H9 (cell line): ENCODE results near the gene CFAP77. TPM values are rescaled to one million over a fixed set of nuclear protein-coding genes. Genes with fewer than 3 reads are reported as not detected.

Source experiments
- DNase-seq: peaks from one replicate; pipeline ENCODE4 v3.0.0-alpha.2; 2017
- H2AFZ ChIP-seq: one replicate; pipeline ENCODE4 v1.6.1; 2013; ENCODE audit warnings: mild to moderate bottlenecking, low read length, control low read depth, moderate library complexity
- H2AK5ac ChIP-seq: 2 replicates; pipeline ENCODE4 v1.6.1; 2013; ENCODE audit warnings: low read length, control low read depth, mixed read lengths; ENCODE audit not compliant: insufficient read length
- H2BK120ac ChIP-seq: one replicate; pipeline ENCODE4 v1.6.1; 2013; ENCODE audit warnings: low read depth, mild to moderate bottlenecking, low read length, control low read depth, inconsistent platforms; ENCODE audit not compliant: poor library complexity, severe bottlenecking
- H2BK12ac ChIP-seq: 2 replicates; pipeline ENCODE4 v1.6.1; 2013; ENCODE audit warnings: low read length, control low read depth, mixed read lengths, low read depth; ENCODE audit not compliant: insufficient read length
- H2BK15ac ChIP-seq: 2 replicates; pipeline ENCODE4 v1.6.1; 2013; ENCODE audit warnings: low read depth, low read length, control low read depth
- H2BK20ac ChIP-seq: one replicate; pipeline ENCODE4 v1.6.1; 2013; ENCODE audit warnings: low read depth, mild to moderate bottlenecking, low read length, control low read depth, inconsistent platforms; ENCODE audit not compliant: poor library complexity, severe bottlenecking
- H2BK5ac ChIP-seq: 2 replicates; pipeline ENCODE4 v1.6.1; 2013; ENCODE audit warnings: low read length, control low read depth, mixed read lengths; ENCODE audit not compliant: insufficient read length
- H3K14ac ChIP-seq: 2 replicates; pipeline ENCODE4 v1.6.1; 2013; ENCODE audit warnings: low read length, control low read depth; ENCODE audit not compliant: insufficient read depth
- H3K18ac ChIP-seq: 2 replicates; pipeline ENCODE4 v1.6.1; 2013; ENCODE audit warnings: low read depth, mild to moderate bottlenecking, mixed read lengths, low read length, control low read depth; ENCODE audit not compliant: insufficient read length
- H3K23ac ChIP-seq: 2 replicates; pipeline ENCODE4 v1.6.1; 2013; ENCODE audit warnings: low read length, control low read depth, mixed read lengths, low read depth; ENCODE audit not compliant: insufficient read length
- H3K23me2 ChIP-seq: 2 replicates; pipeline ENCODE4 v1.6.1; 2013; ENCODE audit warnings: low read depth, mild to moderate bottlenecking, mixed read lengths, low read length, control low read depth; ENCODE audit not compliant: insufficient read length, poor library complexity, severe bottlenecking
- H3K27ac ChIP-seq: 2 replicates; pipeline ENCODE4 v1.5.1; 2013; ENCODE audit warnings: low read length, control low read depth, mixed read lengths, low read depth; ENCODE audit not compliant: insufficient read length
- H3K27me3 ChIP-seq: 2 replicates; pipeline ENCODE4 v1.6.1; 2013; ENCODE audit warnings: low read length, control low read depth, inconsistent platforms; ENCODE audit not compliant: insufficient read depth
- H3K4ac ChIP-seq: 2 replicates; pipeline ENCODE4 v1.6.1; 2013; ENCODE audit warnings: low read depth, mild to moderate bottlenecking, control low read depth, inconsistent platforms, low read length, moderate library complexity
- H3K4me1 ChIP-seq: 2 replicates; pipeline ENCODE4 v1.6.1; 2013; ENCODE audit warnings: low read length, control low read depth, inconsistent platforms; ENCODE audit not compliant: insufficient read depth
- H3K4me2 ChIP-seq: 2 replicates; pipeline ENCODE4 v1.6.1; 2013; ENCODE audit warnings: low read length, control low read depth, mixed read lengths; ENCODE audit not compliant: insufficient read length, insufficient read depth
- H3K56ac ChIP-seq: 2 replicates; pipeline ENCODE4 v1.6.1; 2013; ENCODE audit warnings: low read depth, mild to moderate bottlenecking, mixed read lengths, low read length, control low read depth; ENCODE audit not compliant: insufficient read length
- H3K79me1 ChIP-seq: 2 replicates; pipeline ENCODE4 v1.6.1; 2013; ENCODE audit warnings: low read depth, mild to moderate bottlenecking, moderate library complexity, low read length, control low read depth, inconsistent platforms; ENCODE audit not compliant: insufficient read depth, poor library complexity, severe bottlenecking
- H3K79me2 ChIP-seq: 2 replicates; pipeline ENCODE4 v1.6.1; 2013; ENCODE audit warnings: low read length, control low read depth, inconsistent platforms; ENCODE audit not compliant: insufficient read depth
- H3K9ac ChIP-seq: 2 replicates; pipeline ENCODE4 v1.6.1; 2013; ENCODE audit warnings: low read length, control low read depth, mixed read lengths; ENCODE audit not compliant: insufficient read length; ENCODE audit errors: extremely low read depth
- H3K9me3 ChIP-seq: one replicate; pipeline ENCODE4 v1.6.1; 2013; ENCODE audit warnings: low read depth, low read length, inconsistent platforms; ENCODE audit not compliant: control insufficient read depth
- H3T11ph ChIP-seq: one replicate; pipeline ENCODE4 v1.6.1; 2013; ENCODE audit warnings: mild to moderate bottlenecking, low read length, control low read depth, inconsistent platforms
- H4K20me1 ChIP-seq: one replicate; pipeline ENCODE4 v1.6.1; 2013; ENCODE audit not compliant: control insufficient read depth, insufficient read length, insufficient read depth
- H4K5ac ChIP-seq: 2 replicates; pipeline ENCODE4 v1.6.1; 2013; ENCODE audit warnings: low read depth, mild to moderate bottlenecking, mixed read lengths, low read length, control low read depth; ENCODE audit not compliant: insufficient read length
- H4K8ac ChIP-seq: replicated peaks from 2 replicates; pipeline ENCODE4 v1.6.1; 2013; ENCODE audit warnings: low read length, control low read depth, mixed read lengths, low read depth; ENCODE audit not compliant: insufficient read length
- H4K91ac ChIP-seq: 2 replicates; pipeline ENCODE4 v1.6.1; 2013; ENCODE audit warnings: low read depth, mild to moderate bottlenecking, moderate library complexity, mixed read lengths, low read length, control low read depth; ENCODE audit not compliant: insufficient read length
- H3K27ac Mint-ChIP-seq, 3 experiments: 2 replicates in 2 of 3; 3 replicates in 1 of 3; pipeline ENCODE4 v1.8.0; 2020 to 2021; ENCODE audit warnings: mixed read lengths in 3 of 3, mild to moderate bottlenecking in 1 of 3, moderate library complexity in 1 of 3
- H3K27me3 Mint-ChIP-seq: 2 replicates; pipeline ENCODE4 v1.8.0; 2021; ENCODE audit warnings: low read depth, mild to moderate bottlenecking, moderate library complexity, mixed read lengths
- H3K36me3 Mint-ChIP-seq, 3 experiments: 2 replicates in 2 of 3; 3 replicates in 1 of 3; pipeline ENCODE4 v1.8.0; 2020 to 2021; ENCODE audit warnings: low read depth in 3 of 3, mixed read lengths in 3 of 3; ENCODE audit not compliant: insufficient read depth in 1 of 3
- H3K4me1 Mint-ChIP-seq, 2 experiments: 2 replicates each; pipeline ENCODE4 v1.8.0; 2020; ENCODE audit warnings: mixed read lengths in 2 of 2
- H3K4me3 Mint-ChIP-seq, 2 experiments: 2 replicates in 1 of 2; 3 replicates in 1 of 2; pipeline ENCODE4 v1.8.0; 2020 to 2021; ENCODE audit warnings: mild to moderate bottlenecking in 2 of 2, mixed read lengths in 2 of 2, moderate library complexity in 1 of 2
- H3K9me3 Mint-ChIP-seq, 2 experiments: 2 replicates in 1 of 2; 3 replicates in 1 of 2; pipeline ENCODE4 v1.8.0; 2020; ENCODE audit warnings: mild to moderate bottlenecking in 2 of 2, mixed read lengths in 2 of 2, moderate library complexity in 1 of 2
- WGBS: extraction: QIAGEN DNeasy Blood & Tissue Kit; methylation state at CpG from one replicate; pipeline ENCODE4 v1.1.7; 2013; ENCODE audit warnings: missing lambda C conversion rate, low lambda C conversion rate, mixed read lengths; ENCODE audit not compliant: insufficient read length; ENCODE audit errors: extremely low coverage; 5-methylcytosine and 5-hydroxymethylcytosine counted together
- total RNA-seq: library from RNA; stranded (reverse); gene quantifications from 2 replicates; pipeline ENCODE4 v1.2.1, GENCODE V29; 2021
- TF ChIP-seq, protein P1 (sequence below): fragments of 200-600 bp; sonication (generic); conservative IDR thresholded peaks from 3 replicates; pipeline ENCODE4 v1.8.0; 2021; ENCODE audit warnings: antibody characterized with exemption, mild to moderate bottlenecking

CFAP77 gene
- total RNA-seq, 1 experiment from 2014 or later: 0.72 TPM

DNA sequence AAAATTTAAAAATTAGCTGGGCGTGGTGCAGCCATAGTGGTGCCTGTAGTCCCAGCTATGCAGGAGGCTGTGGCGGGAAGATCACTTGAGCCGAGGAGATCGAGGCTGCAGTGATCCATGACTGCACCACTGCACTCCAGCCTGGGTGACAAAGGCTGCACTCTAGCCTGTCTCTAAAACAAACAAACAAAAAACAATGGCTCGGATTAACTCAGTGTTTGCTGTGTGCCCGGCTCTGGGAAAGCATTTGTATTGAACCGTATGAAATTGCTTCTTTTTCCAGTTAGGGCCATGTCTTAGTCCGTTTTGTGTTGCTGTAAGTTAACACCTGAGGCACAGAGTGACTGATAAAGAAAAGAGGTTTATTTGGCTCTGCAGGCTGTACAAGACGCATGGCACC lies 62.6 kb downstream of the CFAP77 start:
- Mint-ChIP-seq H3K4me1 (peaks cover 6 to 23% of the 10 kb centered on the region in 2 experiments), H3K36me3 (no peaks in the 10 kb centered on the region), H3K27ac (no peak overlapping the region), H3K9me3 (no peaks in the 10 kb centered on the region), H3K27me3 (peaks cover 9% of the 10 kb centered on the region), H3K4me3 (no peak overlapping the region)
- Histone ChIP-seq H3K56ac (no peak overlapping the region), H3K23ac (no peak overlapping the region), H3K4ac (no peak overlapping the region), H3K4me2 (no peak overlapping the region), H4K20me1 (no peaks in the 10 kb centered on the region), H3K23me2 (no peaks in the 10 kb centered on the region), H3K79me2 (no peaks in the 10 kb centered on the region), H3K18ac (no peak overlapping the region), H2BK5ac (no peak overlapping the region), H3K27ac (no peak overlapping the region), H2AFZ (no peak overlapping the region), H3K4me1 (no peaks in the 10 kb centered on the region), H3K14ac (no peak overlapping the region), H3K9ac (no peak overlapping the region), H2BK120ac (no peak overlapping the region), H2BK20ac (no peak overlapping the region), H3K9me3 (no peaks in the 10 kb centered on the region), H3T11ph (no peak overlapping the region), H3K79me1 (no peaks in the 10 kb centered on the region), H2BK12ac (no peak overlapping the region), H4K91ac (no peak overlapping the region), H4K5ac (no peak overlapping the region), H4K8ac (no peak overlapping the region), H3K27me3 (no peaks in the 10 kb centered on the region), H2AK5ac (no peak overlapping the region), H2BK15ac (no peak overlapping the region)
- TF ChIP-seq, protein P1, sequence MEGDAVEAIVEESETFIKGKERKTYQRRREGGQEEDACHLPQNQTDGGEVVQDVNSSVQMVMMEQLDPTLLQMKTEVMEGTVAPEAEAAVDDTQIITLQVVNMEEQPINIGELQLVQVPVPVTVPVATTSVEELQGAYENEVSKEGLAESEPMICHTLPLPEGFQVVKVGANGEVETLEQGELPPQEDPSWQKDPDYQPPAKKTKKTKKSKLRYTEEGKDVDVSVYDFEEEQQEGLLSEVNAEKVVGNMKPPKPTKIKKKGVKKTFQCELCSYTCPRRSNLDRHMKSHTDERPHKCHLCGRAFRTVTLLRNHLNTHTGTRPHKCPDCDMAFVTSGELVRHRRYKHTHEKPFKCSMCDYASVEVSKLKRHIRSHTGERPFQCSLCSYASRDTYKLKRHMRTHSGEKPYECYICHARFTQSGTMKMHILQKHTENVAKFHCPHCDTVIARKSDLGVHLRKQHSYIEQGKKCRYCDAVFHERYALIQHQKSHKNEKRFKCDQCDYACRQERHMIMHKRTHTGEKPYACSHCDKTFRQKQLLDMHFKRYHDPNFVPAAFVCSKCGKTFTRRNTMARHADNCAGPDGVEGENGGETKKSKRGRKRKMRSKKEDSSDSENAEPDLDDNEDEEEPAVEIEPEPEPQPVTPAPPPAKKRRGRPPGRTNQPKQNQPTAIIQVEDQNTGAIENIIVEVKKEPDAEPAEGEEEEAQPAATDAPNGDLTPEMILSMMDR: no peak
- DNase-seq: no peak
- no CpG with 5 or more reads among the region's 9 CpGs for WGBS
